Activated T-helper 1 cell treated with anti-CD3 and anti-CD28 coated beads, Interleukin-12 subunit alpha, Interleukin-12 subunit beta, Interleukin-2, Interleukin-4 antibody, amounts not matched to agents 30 ng/mL and 10 ng/mL and 1 ng/mL, durations not matched to agents 14 hours and 24 hours and 36 hours (primary cell): ENCODE measurements around the gene PLCB2. TPM values are rescaled to one million over a fixed set of nuclear protein-coding genes. Genes with fewer than 3 reads are reported as not detected.

Experiments
- DNase-seq: peaks from one replicate; pipeline ENCODE4 v3.0.0; 2021; ENCODE audit warnings: low spot score
- H3K27ac Mint-ChIP-seq: one replicate; pipeline ENCODE4 v1.8.0; 2021; ENCODE audit warnings: mild to moderate bottlenecking, mixed read lengths
- H3K27me3 Mint-ChIP-seq: one replicate; pipeline ENCODE4 v1.8.0; 2022; ENCODE audit warnings: mild to moderate bottlenecking, moderate library complexity, mixed read lengths; ENCODE audit not compliant: insufficient read depth
- H3K36me3 Mint-ChIP-seq: one replicate; pipeline ENCODE4 v1.8.0; 2021; ENCODE audit warnings: low read depth, mixed read lengths
- H3K4me1 Mint-ChIP-seq: one replicate; pipeline ENCODE4 v1.8.0; 2021; ENCODE audit warnings: low read depth, mixed read lengths
- H3K4me3 Mint-ChIP-seq: one replicate; pipeline ENCODE4 v1.8.0; 2021; ENCODE audit warnings: mild to moderate bottlenecking, moderate library complexity, mixed read lengths
- H3K9me3 Mint-ChIP-seq: one replicate; pipeline ENCODE4 v1.8.0; 2021; ENCODE audit warnings: mixed read lengths
- intact Hi-C: fragments of 100-400 bp; cut with micrococcal nuclease; formaldehyde crosslinking; loops from one replicate; pipeline ENCODE4 v1.15.1; 2024
- total RNA-seq: library from RNA; stranded (reverse); gene quantifications from 2 replicates; pipeline ENCODE4 v1.2.3, GENCODE V29; 2022

The PLCB2 gene
- total RNA-seq, 1 donor from 2014 or later, result 88.5 TPM

- H3K4me1 Mint-ChIP-seq, result no peaks in the 10 kb centered on the region
- no peak overlapping the region for H3K4me3 Mint-ChIP-seq
- H3K36me3 Mint-ChIP-seq, result peaks cover 10% of the 10 kb centered on the region
- intact Hi-C loops, result no loop called here
- no peaks in the 10 kb centered on the region for H3K9me3 Mint-ChIP-seq
- no peak overlapping the region for H3K27ac Mint-ChIP-seq
- H3K27me3 Mint-ChIP-seq, result no peaks in the 10 kb centered on the region
- DNase-seq, result no peak
Measured at GRCh38 chr15:40290918-40291574, 16.7 kb downstream of the PLCB2 start.

- H3K36me3 Mint-ChIP-seq, result peaks cover 10% of the 10 kb centered on the region
- H3K4me1 Mint-ChIP-seq, result no peaks in the 10 kb centered on the region
- DNase-seq, result no peak
- H3K9me3 Mint-ChIP-seq, result no peaks in the 10 kb centered on the region
- H3K4me3 Mint-ChIP-seq, result no peak overlapping the region
- H3K27me3 Mint-ChIP-seq, result no peaks in the 10 kb centered on the region
- H3K27ac Mint-ChIP-seq, result no peak overlapping the region
- intact Hi-C loops, result no loop called here
Measured at GRCh38 chr15:40290545-40290917, 17.2 kb downstream of the PLCB2 start.

GRCh38 chr15:40289140-40289775, 18.5 kb downstream of the PLCB2 start:
- H3K27ac Mint-ChIP-seq, result no peak overlapping the region
- H3K4me1 Mint-ChIP-seq, result no peaks in the 10 kb centered on the region
- peaks cover 2% of the 10 kb centered on the region for H3K27me3 Mint-ChIP-seq
- H3K4me3 Mint-ChIP-seq, result no peak overlapping the region
- no peak for DNase-seq
- peaks cover 11% of the 10 kb centered on the region for H3K36me3 Mint-ChIP-seq
- intact Hi-C loops, result no loop called here
- no peaks in the 10 kb centered on the region for H3K9me3 Mint-ChIP-seq

GRCh38 chr15:40287968-40288367, 19.8 kb downstream of the PLCB2 start:
- H3K9me3 Mint-ChIP-seq, result no peaks in the 10 kb centered on the region

GRCh38 chr15:40287505-40287904, 20.2 kb downstream of the PLCB2 start:
- H3K27me3 Mint-ChIP-seq, result peaks cover 12% of the 10 kb centered on the region
- intact Hi-C loops, result no loop called here
- H3K27ac Mint-ChIP-seq, result no peak overlapping the region
- no peaks in the 10 kb centered on the region for H3K9me3 Mint-ChIP-seq
- H3K4me3 Mint-ChIP-seq, result no peak overlapping the region
- H3K36me3 Mint-ChIP-seq, result peaks cover 12% of the 10 kb centered on the region
- DNase-seq, result no peak
- no peaks in the 10 kb centered on the region for H3K4me1 Mint-ChIP-seq

More at GRCh38 chr15:40287968-40288367, 19.8 kb downstream of the PLCB2 start:
- H3K27me3 Mint-ChIP-seq, result peaks cover 12% of the 10 kb centered on the region
- no peaks in the 10 kb centered on the region for H3K4me1 Mint-ChIP-seq
- intact Hi-C loops, result no loop called here
- DNase-seq, result no peak
- H3K4me3 Mint-ChIP-seq, result no peak overlapping the region
- H3K36me3 Mint-ChIP-seq, result peaks cover 12% of the 10 kb centered on the region
- H3K27ac Mint-ChIP-seq, result no peak overlapping the region

GRCh38 chr15:40286794-40287193, 20.9 kb downstream of the PLCB2 start:
- intact Hi-C loops, result no loop called here

GRCh38 chr15:40286061-40286532, 21.6 kb downstream of the PLCB2 start:
- Mint-ChIP-seq H3K27me3 (peaks cover 13% of the 10 kb centered on the region), H3K9me3 (no peaks in the 10 kb centered on the region), H3K27ac (no peak overlapping the region), H3K36me3 (peaks cover 12% of the 10 kb centered on the region), H3K4me3 (no peak overlapping the region), H3K4me1 (no peaks in the 10 kb centered on the region)
- intact Hi-C loops, result no loop called here
- DNase-seq, result no peak

More at GRCh38 chr15:40286794-40287193, 20.9 kb downstream of the PLCB2 start:
- Mint-ChIP-seq H3K4me1 (no peaks in the 10 kb centered on the region), H3K27ac (no peak overlapping the region), H3K27me3 (peaks cover 12% of the 10 kb centered on the region), H3K4me3 (no peak overlapping the region), H3K9me3 (no peaks in the 10 kb centered on the region), H3K36me3 (peaks cover 12% of the 10 kb centered on the region)
- no peak for DNase-seq

- DNase-seq, result no peak
- Mint-ChIP-seq H3K9me3 (no peaks in the 10 kb centered on the region), H3K27me3 (peaks cover 18% of the 10 kb centered on the region), H3K4me3 (no peak overlapping the region), H3K4me1 (no peaks in the 10 kb centered on the region), H3K27ac (no peak overlapping the region), H3K36me3 (peaks cover 11% of the 10 kb centered on the region)
- intact Hi-C loops, result no loop called here
Measured at GRCh38 chr15:40285554-40286011, 22.2 kb downstream of the PLCB2 start.

GRCh38 chr15:40285151-40285550, 22.6 kb downstream of the PLCB2 start:
- H3K9me3 Mint-ChIP-seq, result no peaks in the 10 kb centered on the region
- intact Hi-C loops, result no loop called here
- H3K27me3 Mint-ChIP-seq, result peaks cover 23% of the 10 kb centered on the region
- H3K4me1 Mint-ChIP-seq, result no peaks in the 10 kb centered on the region
- no peak overlapping the region for H3K27ac Mint-ChIP-seq
- peaks cover 10% of the 10 kb centered on the region for H3K36me3 Mint-ChIP-seq
- no peak overlapping the region for H3K4me3 Mint-ChIP-seq
- DNase-seq, result no peak

GRCh38 chr15:40283615-40284300, 24.0 kb downstream of the PLCB2 start:
- Mint-ChIP-seq H3K27ac (no peak overlapping the region), H3K4me1 (peaks cover 5% of the 10 kb centered on the region), H3K9me3 (no peaks in the 10 kb centered on the region), H3K4me3 (no peak overlapping the region), H3K36me3 (peaks cover 7% of the 10 kb centered on the region), H3K27me3 (peaks cover 33% of the 10 kb centered on the region)
- intact Hi-C loops, result no loop called here
- no peak for DNase-seq

- no peak within 1 kb of the TSS for H3K27ac Mint-ChIP-seq
- peaks cover 5% of the 10 kb centered on the region for H3K4me1 Mint-ChIP-seq
- H3K27me3 Mint-ChIP-seq, result peaks cover 40% of the 10 kb centered on the region
- DNase-seq, result no peak
- intact Hi-C loops, result no loop called here
- H3K4me3 Mint-ChIP-seq, result peak within 1 kb of the TSS; percentile 68
- H3K36me3 Mint-ChIP-seq, result peaks cover 7% of the 10 kb centered on the region
- no peaks in the 10 kb centered on the region for H3K9me3 Mint-ChIP-seq
Measured at GRCh38 chr15:40282869-40283614, 24.7 kb downstream of the PLCB2 start, which contains the start of gene ANKRD63. TSS of gene ANKRD63 (minus strand) at chr15:40283064. CDS start at chr15:40282586, 478 bp downstream.

- intact Hi-C loops, result no loop called here
- Mint-ChIP-seq H3K36me3 (peaks cover 7% of the 10 kb centered on the region), H3K4me1 (peaks cover 5% of the 10 kb centered on the region), H3K4me3 (peak overlapping the region; percentile 68), H3K9me3 (no peaks in the 10 kb centered on the region), H3K27ac (no peak overlapping the region), H3K27me3 (peaks cover 46% of the 10 kb centered on the region)
- peak; percentile 38 for DNase-seq
Measured at GRCh38 chr15:40282147-40282868, 25.4 kb downstream of the PLCB2 start.
